Gastroesophageal sphincter (tissue), 4 donors: ENCODE measurements around the gene IL3RA. TPM values are rescaled to one million over a fixed set of nuclear protein-coding genes. Genes with fewer than 3 reads are reported as not detected.
"Not testable (repeated sequence)": the region's sequence is repeated elsewhere in the genome, so short reads cannot be mapped to it uniquely, and the experiment has no call there.

Experiments
- ATAC-seq: fragments of 150-250 bp; one replicate; pipeline ENCODE4 v1.9.1; 2016; ENCODE audit warnings: mild to moderate bottlenecking, moderate library complexity
- H3K27ac ChIP-seq, 4 donors: fragments of 200-600 bp; sonication (generic) in 3 of 4; 1 replicate in 3 of 4; 2 replicates in 1 of 4; pipeline ENCODE4 v1.5.1; 2016 to 2019
- H3K27me3 ChIP-seq: fragments of 200-600 bp; sonication (generic); one replicate; pipeline ENCODE4 v1.5.1; 2019
- H3K36me3 ChIP-seq, 2 donors: fragments of 200-600 bp; sonication (generic); one replicate each; pipeline ENCODE4 v1.5.1; 2019; ENCODE audit warnings: control low read depth in 1 of 2
- H3K4me1 ChIP-seq, 3 donors: fragments of 200-600 bp; sonication (generic); 1 replicate in 2 of 3; 2 replicates in 1 of 3; pipeline ENCODE4 v1.5.1; 2016 to 2019; ENCODE audit warnings: control low read depth in 2 of 3
- H3K4me3 ChIP-seq, 2 donors: fragments of 200-600 bp; sonication (generic); one replicate each; pipeline ENCODE4 v1.5.1; 2019; ENCODE audit warnings: mild to moderate bottlenecking in 1 of 2, moderate library complexity in 1 of 2
- H3K9me3 ChIP-seq, 3 donors: fragments of 200-600 bp; sonication (generic); one replicate each; pipeline ENCODE4 v1.5.1; 2017 to 2019; ENCODE audit warnings: control low read depth in 2 of 3
- CTCF ChIP-seq, 4 experiments: fragments of 200-600 bp in 2 of 4; fragments of 450-650 bp in 2 of 4; sonication (generic) in 1 of 4; IDR thresholded peaks; one replicate each; pipeline ENCODE4 v1.5.1; 2017 to 2019; ENCODE audit warnings: antibody characterized with exemption in 4 of 4, mild to moderate bottlenecking in 2 of 4, moderate library complexity in 2 of 4
- EP300 ChIP-seq: sonication (generic); formaldehyde crosslinking; IDR thresholded peaks from one replicate; pipeline ENCODE4 v1.6.1; 2017; ENCODE audit warnings: antibody characterized with exemption, mild to moderate bottlenecking
- POLR2A ChIP-seq, 2 donors: fragments of 450-650 bp; IDR thresholded peaks; one replicate each; pipeline ENCODE4 v1.6.1; 2017; ENCODE audit warnings: antibody characterized with exemption in 2 of 2, mild to moderate bottlenecking in 2 of 2, moderate library complexity in 1 of 2
- POLR2AphosphoS5 ChIP-seq: sonication (generic); formaldehyde crosslinking; IDR thresholded peaks from one replicate; pipeline ENCODE4 v1.6.1; 2017; ENCODE audit warnings: antibody characterized with exemption
- WGBS, 2 donors: methylation state at CpG; one replicate each; pipeline ENCODE4 v1.1.5; 2018; ENCODE audit warnings: low coverage in 1 of 2; 5-methylcytosine and 5-hydroxymethylcytosine counted together
- total RNA-seq, 4 donors: library from RNA; depleted of rRNA; stranded (reverse); fragments of >200 nt; gene quantifications; one replicate each; pipeline ENCODE4 v1.1.0, GENCODE V29; 2016

IL3RA gene
- total RNA-seq, 4 donors from 2014 or later = 3.6 to 10.2 (median 6.7) TPM

DNA sequence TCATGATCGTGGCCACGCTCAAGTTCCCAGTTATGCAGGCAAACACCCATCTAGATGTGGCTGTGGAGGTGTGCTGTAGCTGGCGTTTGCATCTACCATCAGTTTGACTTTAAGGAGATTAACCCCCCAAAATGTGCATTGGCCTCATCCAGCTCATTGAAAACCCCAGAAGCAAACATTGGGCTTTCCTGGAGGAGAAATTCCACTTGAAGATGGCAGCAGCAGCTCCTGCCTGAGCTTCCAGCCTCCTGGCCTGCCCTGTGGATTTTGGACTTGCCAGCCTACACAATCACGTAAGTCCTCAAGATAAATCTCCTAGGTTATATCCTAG, 85.5 kb downstream of the IL3RA start:
- H3K27ac ChIP-seq = no peak overlapping the region

DNA sequence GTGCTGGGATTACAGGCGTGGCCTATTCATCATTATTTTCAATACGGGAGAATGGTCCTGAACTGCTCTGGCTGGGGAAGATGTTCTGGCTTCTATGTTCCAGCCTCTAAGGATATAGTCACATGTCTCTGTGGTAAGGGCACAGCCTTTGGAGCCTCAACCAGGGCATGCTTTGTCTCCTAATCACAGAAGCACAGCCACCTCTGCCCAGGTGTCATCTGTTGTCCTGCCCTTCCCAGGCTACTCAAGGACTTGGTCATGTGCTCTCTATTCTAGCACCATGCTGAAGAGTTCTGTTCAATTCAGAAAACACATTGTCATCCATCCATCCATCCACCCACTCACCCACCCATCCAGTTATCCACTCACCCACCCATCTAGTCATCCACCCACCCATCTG, 86.6 kb downstream of the IL3RA start:
- ATAC-seq = no peak
- H3K9me3 ChIP-seq = peaks cover 0 to 27% (median 0%) of the 10 kb centered on the region in 3 donors

More for the DNA sequence above, 85.5 kb downstream of the IL3RA start:
- H3K4me3 ChIP-seq = no peak overlapping the region
- no peaks in the 10 kb centered on the region for H3K27me3 ChIP-seq
- no peak for ATAC-seq
- WGBS, 2 donors = 96 to 100% methylated on average over 3 of the region's 4 CpGs
- peaks cover 0 to 28% (median 0%) of the 10 kb centered on the region in 3 donors for H3K9me3 ChIP-seq
- peaks cover 0 to 87% of the 10 kb centered on the region in 2 donors for H3K36me3 ChIP-seq
- no peaks in the 10 kb centered on the region for H3K4me1 ChIP-seq
- TF ChIP-seq CTCF (IDR thresholded peaks at IDR 0.05) (no peak), POLR2A (IDR thresholded peaks at IDR 0.05) (no peak)

DNA sequence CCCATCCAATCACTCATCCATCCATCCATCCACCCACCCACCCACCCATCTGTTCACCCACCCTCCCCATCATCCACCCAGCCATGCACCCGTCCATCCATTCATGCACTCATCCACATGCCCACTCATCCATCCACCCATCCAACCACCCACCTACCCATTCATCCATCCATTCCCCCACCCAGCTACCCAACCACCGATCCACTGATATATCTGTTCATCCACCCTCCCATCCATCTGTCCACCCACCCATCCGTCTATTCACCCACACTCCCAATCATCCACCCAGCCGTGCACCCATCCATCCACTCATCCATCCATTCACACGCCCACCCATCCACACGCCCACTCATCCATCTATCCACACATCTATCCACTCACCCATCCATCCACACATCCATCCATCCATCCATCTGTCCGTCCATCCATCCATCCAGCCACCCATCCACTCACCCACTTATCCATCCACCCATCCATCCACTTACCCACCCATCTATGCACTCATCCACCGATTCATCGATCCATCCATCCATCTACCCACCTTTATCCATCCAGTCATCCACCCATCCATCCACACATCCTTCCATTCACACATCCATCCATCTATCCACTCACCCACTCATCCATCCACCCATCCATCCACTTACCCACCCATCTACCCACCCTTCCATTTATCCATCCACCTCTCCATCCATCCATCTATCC, 87.7 kb downstream of the IL3RA start:
- Histone ChIP-seq H3K27ac (no peak overlapping the region), H3K36me3 (peaks cover 0 to 78% of the 10 kb centered on the region in 2 donors), H3K27me3 (no peaks in the 10 kb centered on the region), H3K4me3 (no peak overlapping the region), H3K9me3 (peaks cover 0 to 20% (median 0%) of the 10 kb centered on the region in 3 donors), H3K4me1 (no peaks in the 10 kb centered on the region)
- no peak for ATAC-seq
- no peak for TF ChIP-seq EP300
- no peak for TF ChIP-seq CTCF (IDR thresholded peaks at IDR 0.05)
- no peak for TF ChIP-seq POLR2A (IDR thresholded peaks at IDR 0.05)
- no peak for TF ChIP-seq POLR2AphosphoS5
- WGBS, 2 donors = 73 to 85% methylated on average over 9 of the region's 9 CpGs

More for the DNA sequence above, 86.6 kb downstream of the IL3RA start:
- Histone ChIP-seq H3K27ac (no peak overlapping the region), H3K36me3 (peaks cover 0 to 89% of the 10 kb centered on the region in 2 donors), H3K27me3 (no peaks in the 10 kb centered on the region), H3K4me1 (no peaks in the 10 kb centered on the region), H3K4me3 (no peak overlapping the region)
- 0% methylated on average over 1 of the region's 2 CpGs; no CpG with 5 or more reads in 1 of the 2 donors for WGBS, 2 donors
- TF ChIP-seq EP300 = no peak
- no peak for TF ChIP-seq POLR2AphosphoS5
- TF ChIP-seq CTCF (IDR thresholded peaks at IDR 0.05) = no peak

GRCh38 chrX:1425381-1425780, 88.8 kb downstream of the IL3RA start:
- 93 to 100% methylated on average over 4 to 6 of the region's 10 CpGs for WGBS, 2 donors
- TF ChIP-seq POLR2AphosphoS5 (no peak), POLR2A (IDR thresholded peaks at IDR 0.05) (no peak), EP300 (no peak), CTCF (IDR thresholded peaks at IDR 0.05) (no peak)
- no peak overlapping the region for H3K4me3 ChIP-seq
- no peak overlapping the region for H3K27ac ChIP-seq
- peaks cover 0 to 20% (median 0%) of the 10 kb centered on the region in 3 donors for H3K9me3 ChIP-seq
- peaks cover 0 to 79% of the 10 kb centered on the region in 2 donors for H3K36me3 ChIP-seq
- H3K27me3 ChIP-seq = no peaks in the 10 kb centered on the region
- no peaks in the 10 kb centered on the region for H3K4me1 ChIP-seq
- no peak for ATAC-seq

- ATAC-seq = not testable (repeated sequence)
Measured at GRCh38 chrX:1426321-1426720, 89.7 kb downstream of the IL3RA start.

More at GRCh38 chrX:1426321-1426720, 89.7 kb downstream of the IL3RA start:
- H3K4me1 ChIP-seq, H3K27ac ChIP-seq, H3K4me3 ChIP-seq, H3K27me3 ChIP-seq: not testable (repeated sequence)
- Histone ChIP-seq H3K36me3 (peaks cover 0 to 71% of the 10 kb centered on the region in 2 donors), H3K9me3 (peaks cover 0 to 20% (median 0%) of the 10 kb centered on the region in 3 donors)
- 67 to 100% methylated on average over 3 to 4 of the region's 16 CpGs for WGBS, 2 donors
